HG03378 (cell line): ENCODE data around the gene MUC5B.
"Not testable (repeated sequence)": the region's sequence is repeated elsewhere in the genome, so short reads cannot be mapped to it uniquely, and the experiment has no call there.

Experiments
- ATAC-seq: cut with Tn5 transposase; IDR thresholded peaks from one replicate; pipeline ENCODE4 v1.9.1; 2021; ENCODE audit warnings: mild to moderate bottlenecking, moderate library complexity; ENCODE audit not compliant: unreplicated experiment

MUC5B gene

GRCh38 chr11:1202776-1203504, 19.9 kb upstream of the MUC5B start:
- no peak for ATAC-seq

- no peak for ATAC-seq
Measured at GRCh38 chr11:1203505-1204271, 19.2 kb upstream of the MUC5B start.

DNA sequence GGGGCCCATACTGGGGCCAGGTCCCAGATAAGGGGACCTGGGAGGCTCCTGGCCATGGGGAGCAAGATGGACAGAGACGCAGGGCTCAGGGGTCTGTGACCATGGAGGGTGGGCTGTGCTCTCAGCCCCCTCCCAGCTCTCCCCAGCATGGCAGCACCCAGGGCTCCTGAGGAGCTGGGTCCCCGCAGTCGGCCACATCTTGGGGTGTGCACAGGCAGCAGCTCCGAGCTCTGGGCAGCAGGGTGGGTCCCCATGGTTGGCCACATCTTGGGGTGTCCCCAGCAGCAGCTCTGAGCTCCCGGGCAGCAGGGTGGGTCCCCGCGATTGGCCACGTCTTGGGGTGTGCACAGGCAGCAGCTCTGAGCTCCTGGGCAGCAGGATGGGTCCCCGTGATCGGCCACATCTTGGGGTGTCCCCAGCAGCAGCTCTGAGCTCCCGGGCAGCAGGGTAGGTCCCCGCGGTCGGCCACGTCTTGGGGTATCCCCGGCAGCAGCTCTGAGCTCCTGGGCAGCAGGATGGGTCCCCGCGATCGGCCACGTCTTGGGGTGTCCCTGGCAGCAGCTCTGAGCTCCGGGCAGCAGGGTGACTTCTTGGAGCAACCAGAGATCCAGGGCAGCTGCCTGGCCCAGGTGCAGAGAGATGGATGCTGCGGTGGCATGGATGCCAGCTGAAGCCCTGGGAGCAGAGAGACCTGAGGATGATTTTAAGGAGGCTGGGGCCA, 18.3 kb upstream of the MUC5B start:
- ATAC-seq: no peak

DNA sequence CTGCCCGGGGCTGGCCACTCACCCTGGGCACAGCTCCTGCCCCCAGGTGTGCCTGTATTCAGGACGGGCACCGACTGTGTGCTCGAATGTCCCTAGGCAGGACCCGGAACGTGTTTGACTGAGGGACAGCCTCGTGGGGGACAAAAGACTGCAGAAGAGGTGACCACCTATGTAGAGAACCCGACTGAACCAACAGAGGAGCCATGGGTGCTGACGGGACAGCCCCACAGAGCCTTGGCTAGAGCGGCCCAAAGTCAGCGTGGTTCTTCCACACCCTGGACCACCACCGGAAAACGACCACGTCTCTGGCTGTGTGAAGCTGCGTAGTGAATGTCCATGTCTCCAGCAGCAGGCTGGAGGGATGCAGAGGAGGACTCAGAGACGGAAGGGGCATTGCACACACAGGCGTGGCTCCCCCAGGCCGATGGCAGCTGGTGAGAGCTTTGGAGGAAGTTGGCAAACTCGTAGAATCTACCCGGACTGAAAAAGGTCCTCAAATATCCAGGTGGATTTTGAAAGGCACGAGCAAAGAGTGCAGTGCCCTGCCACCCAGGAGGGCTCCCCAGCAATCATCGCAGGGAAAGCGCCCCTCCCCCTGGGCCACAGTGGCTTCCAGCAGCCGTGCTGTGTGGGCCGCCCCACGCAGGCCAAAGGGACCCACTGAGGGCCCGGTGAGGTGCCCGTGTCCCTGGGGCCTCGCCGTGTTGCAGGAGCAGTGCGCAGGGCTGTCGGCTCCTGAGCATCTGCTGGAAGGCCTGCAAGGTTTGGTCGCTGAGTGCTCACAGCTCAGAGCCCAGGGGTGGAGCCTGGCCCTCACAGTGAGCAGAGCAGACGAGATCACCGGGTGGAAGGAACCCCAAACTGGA, 17.5 kb upstream of the MUC5B start:
- ATAC-seq: no peak

DNA sequence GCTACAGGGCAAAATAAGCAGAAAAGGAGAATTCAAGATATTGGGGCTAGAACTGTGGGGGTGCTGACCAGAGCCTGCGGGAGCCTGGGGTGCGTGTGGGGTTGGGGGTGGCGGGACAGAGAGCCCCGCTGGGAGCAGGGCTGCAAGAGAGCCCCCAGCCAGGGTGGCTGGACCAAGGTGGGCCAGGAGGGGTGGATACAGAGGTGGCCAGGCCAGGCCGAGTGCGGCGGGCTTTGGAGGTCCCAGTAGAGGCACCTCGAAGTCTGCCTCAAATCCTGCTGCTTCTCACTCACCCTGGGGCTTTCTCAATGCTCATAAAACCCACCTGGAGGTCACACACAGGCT, 16.9 kb upstream of the MUC5B start:
- no peak for ATAC-seq

GRCh38 chr11:1206391-1207271, 16.2 kb upstream of the MUC5B start:
- no peak for ATAC-seq

GRCh38 chr11:1207401-1208143, 15.3 kb upstream of the MUC5B start:
- ATAC-seq: no peak

GRCh38 chr11:1208144-1208393, 14.8 kb upstream of the MUC5B start:
- ATAC-seq: no peak

GRCh38 chr11:1208394-1209261, 14.2 kb upstream of the MUC5B start:
- no peak for ATAC-seq

DNA sequence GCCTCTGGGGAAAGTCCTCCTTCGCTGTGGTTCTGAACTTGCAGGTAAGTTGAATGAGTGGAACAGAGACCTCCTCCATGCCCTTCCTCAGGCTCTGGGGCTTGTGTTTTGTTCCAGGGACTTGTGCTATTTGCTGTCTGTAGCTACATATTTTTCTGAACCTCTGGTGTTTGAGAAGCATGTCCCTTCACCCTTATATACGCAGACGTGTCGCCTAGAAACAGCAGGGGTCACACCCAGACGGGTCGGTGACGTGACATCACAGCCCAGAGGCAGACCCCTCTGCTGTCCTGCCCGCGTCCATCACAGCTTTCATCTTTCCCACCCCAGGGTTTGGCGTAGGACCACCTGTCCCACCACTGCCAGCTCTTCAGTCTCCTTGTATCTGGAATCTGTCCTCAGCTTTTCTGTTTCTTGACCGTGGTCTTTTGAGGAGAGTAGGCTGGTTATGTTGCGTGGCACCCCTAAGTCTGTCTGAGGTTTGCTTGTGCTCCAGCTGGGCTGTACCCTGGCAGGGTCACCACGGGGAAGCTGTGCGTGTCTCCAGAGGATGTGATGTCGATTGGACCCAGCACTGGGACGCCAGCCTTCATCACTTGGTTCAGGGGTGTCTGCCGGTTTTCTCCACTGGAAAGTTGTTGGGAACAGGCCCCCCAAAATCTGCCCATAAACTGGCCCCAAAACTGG, 13.4 kb upstream of the MUC5B start:
- no peak for ATAC-seq

DNA sequence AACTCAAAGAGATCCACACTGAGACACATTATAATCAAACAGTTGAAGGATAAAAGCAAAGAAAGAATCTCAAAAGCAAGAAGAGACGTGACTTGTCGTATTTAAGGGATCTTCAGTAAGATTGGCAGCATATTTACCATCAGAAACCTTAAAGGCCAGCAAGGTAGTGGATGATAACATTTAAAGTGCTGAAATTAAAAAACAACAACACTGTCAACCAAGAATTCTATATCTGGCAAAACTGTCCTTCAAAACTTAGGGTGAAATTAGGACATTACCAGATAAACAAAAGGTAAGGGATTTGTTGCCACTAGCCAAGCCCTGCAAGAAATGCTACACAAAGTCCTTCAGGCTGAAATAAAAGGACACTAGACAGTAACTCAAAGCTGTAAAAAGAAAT, 11.0 kb upstream of the MUC5B start:
- no peak for ATAC-seq

- ATAC-seq: not testable (repeated sequence)
Measured at GRCh38 chr11:1215826-1216225, 7.0 kb upstream of the MUC5B start.

GRCh38 chr11:1217151-1217550, 5.7 kb upstream of the MUC5B start:
- no peak for ATAC-seq

- no peak for ATAC-seq
Measured at GRCh38 chr11:1218256-1218787, 4.5 kb upstream of the MUC5B start.

GRCh38 chr11:1218788-1219445, 3.9 kb upstream of the MUC5B start:
- no peak for ATAC-seq

GRCh38 chr11:1219446-1219833, 3.4 kb upstream of the MUC5B start:
- ATAC-seq: no peak
